Smooth muscle cell (in vitro differentiated cells): ENCODE measurements around the gene TPX2. TPM values are rescaled to one million over a fixed set of nuclear protein-coding genes. Genes with fewer than 3 reads are reported as not detected.

Experiments
- DNase-seq: peaks from one replicate; lab custom pipeline; 2025; ENCODE audit not compliant: unreplicated experiment; lab: John Stamatoyannopoulos, UW
- H2AFZ ChIP-seq: fragments of 200-600 bp; sonication (generic); 2 replicates; pipeline ENCODE4 v1.6.0; 2016; ENCODE audit warnings: antibody characterized with exemption, low read depth, mild to moderate bottlenecking
- H3F3A ChIP-seq: fragments of 200-600 bp; sonication (generic); 2 replicates; pipeline ENCODE4 v1.6.0; 2017; ENCODE audit warnings: antibody characterized with exemption, low read depth
- H3K27ac ChIP-seq: fragments of 200-600 bp; sonication (generic); 2 replicates; pipeline ENCODE4 v1.5.1; 2016; ENCODE audit warnings: low read depth, mild to moderate bottlenecking
- H3K27me3 ChIP-seq: fragments of 200-600 bp; sonication (generic); 2 replicates; pipeline ENCODE4 v1.6.1; 2016; ENCODE audit warnings: low read depth, mild to moderate bottlenecking
- H3K36me3 ChIP-seq: fragments of 200-600 bp; sonication (generic); 2 replicates; pipeline ENCODE4 v1.5.1; 2016; ENCODE audit warnings: low read depth
- H3K4me1 ChIP-seq: fragments of 200-600 bp; sonication (generic); 2 replicates; pipeline ENCODE4 v1.5.1; 2016; ENCODE audit warnings: low read depth
- H3K4me2 ChIP-seq: fragments of 200-600 bp; sonication (generic); 2 replicates; pipeline ENCODE4 v1.6.0; 2016; ENCODE audit warnings: mild to moderate bottlenecking
- H3K4me3 ChIP-seq: fragments of 200-600 bp; sonication (generic); 2 replicates; pipeline ENCODE4 v1.5.1; 2016; ENCODE audit warnings: mild to moderate bottlenecking
- H3K79me2 ChIP-seq: fragments of 200-600 bp; sonication (generic); 2 replicates; pipeline ENCODE4 v1.6.0; 2016; ENCODE audit warnings: low read depth, mild to moderate bottlenecking
- H3K9ac ChIP-seq: fragments of 200-600 bp; sonication (generic); 2 replicates; pipeline ENCODE4 v1.6.0; 2016; ENCODE audit warnings: low read depth
- H3K9me3 ChIP-seq: fragments of 200-600 bp; sonication (generic); replicated peaks from 2 replicates; pipeline ENCODE4 v1.5.1; 2016; ENCODE audit warnings: low read depth
- H4K20me1 ChIP-seq: fragments of 200-600 bp; sonication (generic); 2 replicates; pipeline ENCODE4 v1.6.0; 2016; ENCODE audit warnings: low read depth
- CTCF ChIP-seq: fragments of 200-600 bp; sonication (generic); IDR thresholded peaks from 2 replicates; pipeline ENCODE4 v1.5.1; 2017; ENCODE audit warnings: borderline replicate concordance, mild to moderate bottlenecking, antibody characterized with exemption; ENCODE audit not compliant: insufficient read depth, poor library complexity, severe bottlenecking
- WGBS: methylation state at CpG from one replicate; pipeline ENCODE4 v1.1.7; 2016; ENCODE audit warnings: low lambda C conversion rate; 5-methylcytosine and 5-hydroxymethylcytosine counted together
- polyA plus RNA-seq: library from polyadenylated mRNA; unstranded; fragments of >200 nt; fragmentation: Nextera tagmentation; extraction: Ambion mirVana; gene quantifications from 2 replicates; pipeline ENCODE4 v1.2.1, GENCODE V29; 2016
- total RNA-seq: library from RNA; depleted of rRNA; stranded (reverse); fragments of >200 nt; gene quantifications from 2 replicates; pipeline ENCODE4 v1.2.3, GENCODE V29; 2014

TPX2 gene
- total and polyA plus RNA-seq, 2 experiments from 2014 or later = 21.7 to 24.5 TPM

- Histone ChIP-seq H3K27ac (no peak overlapping the region), H3K4me2 (no peak overlapping the region), H3K9ac (no peak overlapping the region), H3K27me3 (no peaks in the 10 kb centered on the region), H2AFZ (no peak overlapping the region), H3F3A (no peaks in the 10 kb centered on the region), H3K9me3 (no peaks in the 10 kb centered on the region), H3K36me3 (peaks cover 5% of the 10 kb centered on the region), H3K4me1 (no peaks in the 10 kb centered on the region), H3K4me3 (no peak overlapping the region), H3K79me2 (peaks cover 38% of the 10 kb centered on the region), H4K20me1 (no peaks in the 10 kb centered on the region)
- WGBS = 94% methylated on average over 2 of the region's 2 CpGs
- no peak for TF ChIP-seq CTCF
- DNase-seq = no peak
Measured at GRCh38 chr20:31759836-31760518, 20.9 kb downstream of the TPX2 start.

DNA sequence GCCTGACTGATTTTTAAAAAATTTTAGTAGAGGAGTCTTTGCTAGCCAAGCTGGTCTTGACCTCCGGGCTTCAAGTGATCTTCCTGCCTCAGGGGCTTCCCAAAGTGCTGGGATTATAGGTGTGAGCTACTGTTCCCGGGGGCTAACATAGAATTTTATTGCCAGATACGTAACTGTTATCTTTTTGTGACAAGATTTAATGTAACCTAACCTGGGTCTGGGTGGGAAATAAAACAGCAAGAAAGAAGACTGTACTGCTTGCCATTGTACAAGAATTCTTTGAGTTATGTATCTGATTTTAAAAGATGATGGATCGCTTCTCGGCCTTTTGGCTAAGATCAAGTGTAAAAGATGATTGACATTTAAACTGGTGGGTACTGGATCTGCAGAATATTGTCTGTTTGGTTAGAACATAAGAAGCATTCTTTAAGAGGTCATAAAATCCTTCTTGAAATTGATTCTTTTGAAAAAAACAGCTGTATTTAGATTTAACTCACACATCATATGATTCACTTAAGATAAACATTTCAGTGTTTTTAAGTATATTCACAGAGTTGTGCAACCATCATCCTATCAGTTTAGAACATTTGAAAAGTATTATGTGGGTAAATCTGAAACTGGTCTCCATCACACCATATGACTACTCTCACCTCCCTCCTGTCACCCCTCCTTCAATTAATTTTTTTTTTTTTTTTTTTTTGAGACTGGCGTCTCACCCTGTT, 21.6 kb downstream of the TPX2 start:
- Histone ChIP-seq H3K27ac (no peak overlapping the region), H3K9ac (no peak overlapping the region), H3K79me2 (peaks cover 31% of the 10 kb centered on the region), H3K36me3 (peaks cover 5% of the 10 kb centered on the region), H3K27me3 (no peaks in the 10 kb centered on the region), H3K4me3 (no peak overlapping the region), H3K9me3 (no peaks in the 10 kb centered on the region), H3K4me1 (no peaks in the 10 kb centered on the region), H4K20me1 (no peaks in the 10 kb centered on the region), H3K4me2 (no peak overlapping the region), H2AFZ (no peak overlapping the region), H3F3A (no peaks in the 10 kb centered on the region)
- DNase-seq = no peak
- 96% methylated on average over 6 of the region's 6 CpGs for WGBS
- no peak for TF ChIP-seq CTCF

GRCh38 chr20:31764641-31765305, 25.7 kb downstream of the TPX2 start:
- no peaks in the 10 kb centered on the region for H3K9me3 ChIP-seq
- H2AFZ ChIP-seq = no peak overlapping the region
- no peak overlapping the region for H3K4me3 ChIP-seq
- H4K20me1 ChIP-seq = no peaks in the 10 kb centered on the region
- TF ChIP-seq CTCF = no peak
- H3K27ac ChIP-seq = no peak overlapping the region
- no peak for DNase-seq
- no peaks in the 10 kb centered on the region for H3K4me1 ChIP-seq
- H3F3A ChIP-seq = no peaks in the 10 kb centered on the region
- H3K9ac ChIP-seq = no peak overlapping the region
- no peaks in the 10 kb centered on the region for H3K27me3 ChIP-seq
- WGBS = 97% methylated on average over 2 of the region's 2 CpGs
- H3K36me3 ChIP-seq = peaks cover 7% of the 10 kb centered on the region
- H3K4me2 ChIP-seq = no peak overlapping the region
- H3K79me2 ChIP-seq = peaks cover 24% of the 10 kb centered on the region
